HCT116 (cell line): ENCODE measurements around the gene CDR2L. TPM values are rescaled to one million over a fixed set of nuclear protein-coding genes. Genes with fewer than 3 reads are reported as not detected.

ENCODE experiments used
- ATAC-seq: fragments of 200-7000 bp; cut with Tn5 transposase; 2 replicates; pipeline ENCODE4 v1.9.1; 2020; ENCODE audit warnings: mild to moderate bottlenecking, moderate library complexity
- BruUV-seq: library from RNA; stranded (reverse); fragments of 400-500 nt; replicated peaks from 2 replicates; lab custom pipeline; 2021; lab: Mats Ljungman, UMichigan
- CTCF ChIA-PET: fragments of 300-600 bp; sonication (Branson Sonifier 250); formaldehyde crosslinking; loops from one replicate; lab custom pipeline; 2021; ENCODE audit warnings: antibody characterized with exemption; lab: Charles Lee
- POLR2A ChIA-PET: fragments of 300-600, 350-600 bp; sonication (Branson Sonifier 250); formaldehyde crosslinking; loops from one replicate; lab custom pipeline; 2021; ENCODE audit warnings: antibody characterized with exemption; lab: Charles Lee
- RAD21 ChIA-PET, 2 experiments: fragments of 300-600 bp; sonication (Branson Sonifier 250); formaldehyde crosslinking; loops; one replicate each; lab custom pipeline; 2023; ENCODE audit warnings: low total read pairs in 2 of 2; ENCODE audit not compliant: uncharacterized antibody in 2 of 2, unreplicated experiment in 2 of 2, low non-redundant PET in 1 of 2; lab: Charles Lee
- DNase-seq: peaks from one replicate; pipeline ENCODE4 v3.0.0-alpha.2; 2010; ENCODE audit warnings: low read depth, low spot score
- H2AFZ ChIP-seq: fragments of 200-600 bp; shearing (Covaris generic), sonication (generic); 2 replicates; pipeline ENCODE4 v1.6.1; 2017; ENCODE audit warnings: low read depth, mixed run types, mixed read lengths, antibody characterized with exemption, low read length; ENCODE audit not compliant: poor library complexity, severe bottlenecking
- H3K27ac ChIP-seq: 2 replicates; pipeline ENCODE4 v1.5.1; 2012; ENCODE audit warnings: low read depth, low read length
- H3K27me3 ChIP-seq: fragments of 200-600 bp; sonication (generic); 2 replicates; pipeline ENCODE4 v1.6.1; 2016; ENCODE audit warnings: mixed run types, low read length, mixed read lengths; ENCODE audit not compliant: insufficient read depth
- H3K36me3 ChIP-seq, 2 experiments: fragments of 200-500 bp in 1 of 2; fragments of 200-600 bp in 1 of 2; sonication (Bioruptor generic) in 1 of 2; sonication (generic) in 1 of 2; 2 replicates each; pipeline versions ENCODE4 v1.5.1 to v1.6.1; 2014 to 2016; ENCODE audit warnings: low read length in 2 of 2, inconsistent platforms in 1 of 2, mixed read lengths in 1 of 2, mixed run types in 1 of 2; ENCODE audit not compliant: insufficient read depth in 2 of 2, control insufficient read depth in 1 of 2
- H3K4me1 ChIP-seq, 2 experiments: fragments of 200-600 bp in 1 of 2; sonication (generic) in 1 of 2; 2 replicates each; pipeline versions ENCODE4 v1.5.1 to v1.6.1; 2012 to 2017; ENCODE audit warnings: low read length in 2 of 2, inconsistent platforms in 1 of 2, mild to moderate bottlenecking in 1 of 2, mixed read lengths in 1 of 2, mixed run types in 1 of 2, moderate library complexity in 1 of 2; ENCODE audit not compliant: insufficient read depth in 2 of 2, control insufficient read depth in 1 of 2
- H3K4me2 ChIP-seq: fragments of 200-600 bp; sonication (generic); 2 replicates; pipeline ENCODE4 v1.6.1; 2017; ENCODE audit warnings: mixed run types, low read length, mixed read lengths
- H3K4me3 ChIP-seq, 2 experiments: fragments of 200-600 bp in 1 of 2; sonication (generic) in 1 of 2; replicated peaks in 1 of 2; 2 replicates each; pipeline ENCODE4 v1.5.1; 2011 to 2016; ENCODE audit warnings: low read length in 2 of 2, control low read depth in 1 of 2, low read depth in 1 of 2, mild to moderate bottlenecking in 1 of 2, mixed read lengths in 1 of 2, mixed run types in 1 of 2
- H3K79me2 ChIP-seq: fragments of 200-600 bp; sonication (generic); 2 replicates; pipeline ENCODE4 v1.6.1; 2017; ENCODE audit warnings: mild to moderate bottlenecking, mixed run types, low read length, moderate library complexity, mixed read lengths; ENCODE audit not compliant: insufficient read depth
- H3K9ac ChIP-seq: fragments of 200-600 bp; sonication (generic); 2 replicates; pipeline ENCODE4 v1.6.1; 2016; ENCODE audit warnings: low read length, mixed read lengths
- H3K9me2 ChIP-seq: fragments of 200-600 bp; sonication (generic), shearing (Covaris generic); 2 replicates; pipeline ENCODE4 v1.6.1; 2017; ENCODE audit warnings: mixed run types, mild to moderate bottlenecking, moderate library complexity; ENCODE audit not compliant: insufficient read depth
- H3K9me3 ChIP-seq, 2 experiments: fragments of 200-500 bp in 1 of 2; fragments of 200-600 bp in 1 of 2; sonication (Bioruptor generic) in 1 of 2; sonication (generic) in 1 of 2; 2 replicates each; pipeline ENCODE4 v1.6.1; 2014 to 2017; ENCODE audit warnings: low read length in 2 of 2, mixed read lengths in 2 of 2, inconsistent platforms in 1 of 2, low read depth in 1 of 2, mild to moderate bottlenecking in 1 of 2, mixed run types in 1 of 2, moderate library complexity in 1 of 2; ENCODE audit not compliant: control insufficient read depth in 1 of 2, insufficient read depth in 1 of 2
- H4K20me1 ChIP-seq: fragments of 200-600 bp; sonication (generic), shearing (Covaris generic); 2 replicates; pipeline ENCODE4 v1.6.1; 2017; ENCODE audit warnings: mixed run types, mild to moderate bottlenecking, moderate library complexity; ENCODE audit not compliant: insufficient read depth
- EZH2 ChIP-seq: fragments of 200-600 bp; sonication (generic); IDR thresholded peaks from 2 replicates; pipeline ENCODE4 v1.6.1; 2017; ENCODE audit warnings: antibody characterized with exemption, mixed run types
- JUND ChIP-seq: IDR thresholded peaks from 2 replicates; pipeline ENCODE4 v1.6.1; 2012
- YY1 ChIP-seq: IDR thresholded peaks from 2 replicates; pipeline ENCODE4 v1.6.1; 2011; ENCODE audit warnings: low read length, low read depth, moderate library complexity, mild to moderate bottlenecking; ENCODE audit not compliant: insufficient replicate concordance; ENCODE audit errors: extremely low read depth
- ZFX ChIP-seq: fragments of 450-650 bp; IDR thresholded peaks from 2 replicates; pipeline ENCODE4 v1.6.1; 2017
- intact Hi-C: fragments of 100-400 bp; cut with micrococcal nuclease; formaldehyde crosslinking; loops from 2 replicates; pipeline ENCODE4 v1.10.0; 2022
- total RNA-seq: library from RNA; stranded (reverse); gene quantifications from one replicate; pipeline ENCODE4 v1.2.1, GENCODE V29; 2021; ENCODE audit not compliant: unreplicated experiment
- TF ChIP-seq, protein P1 (sequence below), 3 experiments: fragments of 200-600 bp in 1 of 3; sonication (generic) in 1 of 3; IDR thresholded peaks in 2 of 3; conservative IDR thresholded peaks in 1 of 3; 2 replicates each; pipeline ENCODE4 v1.5.1; 2012 to 2017; ENCODE audit warnings: low read depth in 2 of 3, low read length in 2 of 3, antibody characterized with exemption in 1 of 3, borderline replicate concordance in 1 of 3, control low read depth in 1 of 3, mild to moderate bottlenecking in 1 of 3, mixed read lengths in 1 of 3, mixed run types in 1 of 3, moderate library complexity in 1 of 3; ENCODE audit not compliant: insufficient read depth in 1 of 3

CDR2L gene
- total RNA-seq, 1 experiment from 2014 or later = 26.5 TPM

DNA sequence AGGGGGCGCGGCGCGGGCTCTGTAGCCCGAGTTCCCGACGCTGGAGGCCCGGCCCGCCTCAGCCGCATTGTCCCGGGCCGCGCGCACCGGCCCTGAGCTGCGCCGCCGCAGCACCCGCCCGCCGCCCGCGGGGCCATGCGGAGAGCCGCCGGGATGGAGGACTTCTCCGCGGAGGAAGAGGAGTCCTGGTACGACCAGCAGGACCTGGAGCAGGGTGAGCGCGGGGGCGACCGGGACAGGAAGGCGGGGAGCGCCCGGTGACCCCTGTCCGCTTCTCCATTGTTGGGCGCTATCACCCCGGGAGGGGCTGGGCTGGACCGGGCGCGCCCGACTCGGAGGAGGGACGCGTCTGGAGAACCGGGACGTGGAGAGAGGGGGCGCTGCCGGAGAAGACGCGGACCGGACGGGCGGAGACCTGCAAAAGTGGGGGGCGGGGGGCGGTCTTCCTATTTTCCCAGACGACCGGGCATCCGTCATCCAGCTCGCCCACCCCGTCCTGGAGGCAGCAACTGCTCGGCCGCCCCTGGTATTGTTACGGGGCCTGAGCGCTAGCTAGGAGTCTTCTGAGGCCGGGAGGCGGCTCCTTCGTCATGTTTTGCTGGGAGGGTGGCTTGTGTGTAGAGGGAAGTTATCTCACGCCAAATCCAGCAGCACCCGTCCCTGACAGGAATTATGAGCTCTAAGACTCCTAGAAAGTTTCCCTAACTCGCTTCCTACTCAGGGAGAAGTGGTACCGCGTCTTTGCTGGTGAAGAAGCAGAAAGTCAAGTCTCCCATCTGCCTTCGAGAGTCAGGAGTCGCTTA, 678 bp downstream of the CDR2L start:
- intact Hi-C loops = no loop called here
- Histone ChIP-seq H3K4me1 (peaks cover 50 to 59% of the 10 kb centered on the region in 2 experiments), H3K9me3 (no peaks in the 10 kb centered on the region), H3K4me2 (peak overlapping the region; percentile 88), H3K9me2 (no peaks in the 10 kb centered on the region), H2AFZ (no peak overlapping the region), H3K27me3 (no peaks in the 10 kb centered on the region), H3K27ac (peak overlapping the region; percentile 91), H4K20me1 (no peaks in the 10 kb centered on the region), H3K9ac (peak overlapping the region; percentile 82), H3K79me2 (peaks cover 32% of the 10 kb centered on the region; the same call in 1 of the 2 replicates), H3K4me3 (peak overlapping the region; percentile 71 to 75), H3K36me3 (no peaks in the 10 kb centered on the region)
- ChIA-PET POLR2A (interaction anchor here (0.9 to 2.5 kb wide), 9 partner anchors 12 to 136 kb away, joined by 3 to 10 read pairs (median 5); partner anchors contain the start of genes HID1 and MRPL58), CTCF (interaction anchor here (1.0 to 2.3 kb wide), 5 partner anchors 9 to 126 kb away, joined by 3 to 14 read pairs (median 4); partner anchors contain the start of gene MRPL58), RAD21 (interaction anchor here in 1 of 2 experiments (0.6 to 1.5 kb wide), 4 partner anchors 23 to 122 kb away, joined by 3 to 9 read pairs (median 3); partner anchors contain the start of gene MRPL58)
- BruUV-seq = TSS peak; percentile 69
- ATAC-seq (peak; percentile 65), DNase-seq (no peak)
- no peak for TF ChIP-seq YY1
- TF ChIP-seq, protein P1, sequence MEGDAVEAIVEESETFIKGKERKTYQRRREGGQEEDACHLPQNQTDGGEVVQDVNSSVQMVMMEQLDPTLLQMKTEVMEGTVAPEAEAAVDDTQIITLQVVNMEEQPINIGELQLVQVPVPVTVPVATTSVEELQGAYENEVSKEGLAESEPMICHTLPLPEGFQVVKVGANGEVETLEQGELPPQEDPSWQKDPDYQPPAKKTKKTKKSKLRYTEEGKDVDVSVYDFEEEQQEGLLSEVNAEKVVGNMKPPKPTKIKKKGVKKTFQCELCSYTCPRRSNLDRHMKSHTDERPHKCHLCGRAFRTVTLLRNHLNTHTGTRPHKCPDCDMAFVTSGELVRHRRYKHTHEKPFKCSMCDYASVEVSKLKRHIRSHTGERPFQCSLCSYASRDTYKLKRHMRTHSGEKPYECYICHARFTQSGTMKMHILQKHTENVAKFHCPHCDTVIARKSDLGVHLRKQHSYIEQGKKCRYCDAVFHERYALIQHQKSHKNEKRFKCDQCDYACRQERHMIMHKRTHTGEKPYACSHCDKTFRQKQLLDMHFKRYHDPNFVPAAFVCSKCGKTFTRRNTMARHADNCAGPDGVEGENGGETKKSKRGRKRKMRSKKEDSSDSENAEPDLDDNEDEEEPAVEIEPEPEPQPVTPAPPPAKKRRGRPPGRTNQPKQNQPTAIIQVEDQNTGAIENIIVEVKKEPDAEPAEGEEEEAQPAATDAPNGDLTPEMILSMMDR (IDR thresholded peaks at IDR 0.05 in 2 of 3, conservative IDR thresholded peaks at IDR 0.05 in 1 of 3; ENCODE audit: borderline replicate concordance in 1 of 3, insufficient read depth in 1 of 3, low read depth in 2 of 3, low read length in 2 of 3) = peak in 2 of 3 experiments; percentile 21 to 26; a peak in 2 of 6 replicates
- TF ChIP-seq JUND = no peak
- TF ChIP-seq ZFX = peak; percentile 93; the same call in 1 of the 2 replicates
- TF ChIP-seq EZH2 = no peak
